B cell (primary cell): ENCODE measurements around the gene HBA2. TPM values are rescaled to one million over a fixed set of nuclear protein-coding genes. Genes with fewer than 3 reads are reported as not detected.

Experiments used
- ATAC-seq: fragments of 200-7000 bp; cut with Tn5 transposase; one replicate; pipeline ENCODE4 v1.10.0; 2021; ENCODE audit warnings: low read depth, mild to moderate bottlenecking, moderate number of reproducible peaks, moderate library complexity
- CTCF ChIA-PET: fragments of 350-600 bp; sonication (Branson Sonifier 250); formaldehyde crosslinking; loops from one replicate; lab custom pipeline; 2021; ENCODE audit warnings: antibody characterized with exemption, inconsistent platforms; lab: Charles Lee
- POLR2A ChIA-PET: fragments of 350-600 bp; sonication (Branson Sonifier 250); formaldehyde crosslinking; loops from one replicate; lab custom pipeline; 2021; ENCODE audit warnings: antibody characterized with exemption; lab: Charles Lee
- DNase-seq: peaks from one replicate; pipeline ENCODE4 v3.0.0; 2013
- H2AFZ ChIP-seq: 2 replicates; pipeline ENCODE4 v1.6.1; 2012; ENCODE audit warnings: mild to moderate bottlenecking, low read depth, low read length; ENCODE audit not compliant: insufficient read depth, poor library complexity, severe bottlenecking
- H3K27ac ChIP-seq, 2 donors: 1 replicate in 1 of 2; 2 replicates in 1 of 2; pipeline ENCODE4 v1.5.1; 2012 to 2013; ENCODE audit warnings: low read length in 2 of 2, mild to moderate bottlenecking in 2 of 2, moderate library complexity in 1 of 2
- H3K27me3 ChIP-seq, 4 experiments: fragments of 200-600 bp in 1 of 4; sonication (generic) in 1 of 4; replicated peaks in 1 of 4; 1 replicate in 2 of 4; 2 replicates in 2 of 4; pipeline versions ENCODE4 v1.6.1 to v1.7.0; 2013 to 2016; ENCODE audit warnings: low read length in 3 of 4, mild to moderate bottlenecking in 2 of 4, mixed read lengths in 1 of 4, moderate library complexity in 1 of 4; ENCODE audit not compliant: insufficient read depth in 4 of 4, control insufficient read depth in 3 of 4; ENCODE audit errors: control extremely low read depth in 1 of 4
- H3K36me3 ChIP-seq, 2 experiments: replicated peaks in 1 of 2; 1 replicate in 1 of 2; 2 replicates in 1 of 2; pipeline versions ENCODE4 v1.6.1 to v1.7.1; 2013; ENCODE audit warnings: low read length in 1 of 2; ENCODE audit not compliant: insufficient read depth in 2 of 2, control insufficient read depth in 1 of 2; ENCODE audit errors: control extremely low read depth in 1 of 2, extremely low read depth in 1 of 2
- H3K4me1 ChIP-seq, 2 donors: fragments of 200-600 bp in 1 of 2; sonication (generic) in 1 of 2; 1 replicate in 1 of 2; 2 replicates in 1 of 2; pipeline versions ENCODE4 v1.5.1 to v1.6.1; 2013 to 2017; ENCODE audit warnings: low read length in 2 of 2; ENCODE audit not compliant: control insufficient read depth in 2 of 2, insufficient read depth in 2 of 2
- H3K4me2 ChIP-seq: replicated peaks from 2 replicates; pipeline ENCODE3; 2012; ENCODE audit warnings: mild to moderate bottlenecking, low read depth, low read length; ENCODE audit not compliant: poor library complexity, severe bottlenecking
- H3K4me3 ChIP-seq, 5 experiments: fragments of 200-600 bp in 1 of 5; sonication (generic) in 1 of 5; 1 replicate in 3 of 5; 2 replicates in 2 of 5; pipeline versions ENCODE4 v1.5.1 to v1.7.0; 2011 to 2016; ENCODE audit warnings: low read length in 4 of 5, mild to moderate bottlenecking in 4 of 5, low read depth in 2 of 5, control low read depth in 1 of 5, moderate library complexity in 1 of 5; ENCODE audit not compliant: insufficient read depth in 1 of 5; ENCODE audit errors: control extremely low read depth in 1 of 5, extremely low read depth in 1 of 5
- H3K79me2 ChIP-seq: fragments of 200-600 bp; sonication (generic); one replicate; pipeline ENCODE4 v1.6.0; 2016; ENCODE audit warnings: low read length; ENCODE audit not compliant: control insufficient read depth, insufficient read depth
- H3K9ac ChIP-seq: fragments of 200-600 bp; sonication (generic); 2 replicates; pipeline ENCODE4 v1.6.1; 2017; ENCODE audit warnings: mild to moderate bottlenecking, low read length, moderate library complexity
- H3K9me3 ChIP-seq, 3 donors: one replicate each; pipeline versions ENCODE4 v1.6.1 to v1.7.1; 2013; ENCODE audit warnings: low read length in 2 of 3; ENCODE audit not compliant: control insufficient read depth in 2 of 3, insufficient read depth in 1 of 3; ENCODE audit errors: control extremely low read depth in 1 of 3
- H4K20me1 ChIP-seq: 2 replicates; pipeline ENCODE4 v1.6.0; 2012; ENCODE audit warnings: mild to moderate bottlenecking, low read length; ENCODE audit not compliant: insufficient read depth, control insufficient read depth, poor library complexity, severe bottlenecking
- H3K27ac Mint-ChIP-seq: one replicate; pipeline ENCODE4 v1.8.0; 2021; ENCODE audit warnings: mixed read lengths
- H3K27me3 Mint-ChIP-seq: one replicate; pipeline ENCODE4 v1.8.0; 2021; ENCODE audit warnings: mixed read lengths
- H3K4me1 Mint-ChIP-seq: one replicate; pipeline ENCODE4 v1.8.0; 2021; ENCODE audit warnings: mixed read lengths
- H3K4me3 Mint-ChIP-seq: one replicate; pipeline ENCODE4 v1.8.0; 2021; ENCODE audit warnings: mixed read lengths
- H3K9me3 Mint-ChIP-seq: one replicate; pipeline ENCODE4 v1.8.0; 2022; ENCODE audit warnings: mixed read lengths; ENCODE audit not compliant: insufficient read depth
- CTCF ChIP-seq: fragments of 200-600 bp; IDR thresholded peaks from one replicate; pipeline ENCODE4 v1.8.0; 2022; ENCODE audit warnings: antibody characterized with exemption, mild to moderate bottlenecking
- EZH2 ChIP-seq: IDR thresholded peaks from 2 replicates; pipeline ENCODE4 v1.6.1; 2012; ENCODE audit warnings: borderline replicate concordance, low read depth, mild to moderate bottlenecking, moderate library complexity, low read length; ENCODE audit not compliant: insufficient read depth, poor library complexity, severe bottlenecking
- WGBS: methylation state at CpG from one replicate; pipeline ENCODE4 v1.1.5; 2013; ENCODE audit warnings: missing lambda C conversion rate; ENCODE audit not compliant: insufficient coverage; 5-methylcytosine and 5-hydroxymethylcytosine counted together
- intact Hi-C: fragments of 100-400 bp; cut with micrococcal nuclease; formaldehyde crosslinking; loops from one replicate; pipeline ENCODE4 v1.10.0; 2022
- polyA plus RNA-seq: library from polyadenylated mRNA; depleted of rRNA; stranded (reverse); fragments of >200 nt; gene quantifications from 2 replicates; pipeline ENCODE4 v1.2.3, GENCODE V29; 2012
- total RNA-seq, 2 donors: library from RNA; stranded (reverse); fragments of 120-200 nt in 1 of 2; gene quantifications; 1 replicate in 1 of 2; 2 replicates in 1 of 2; pipeline versions ENCODE4 v1.2.3 to v1.2.4, GENCODE V29; 2013 to 2022

The HBA2 gene
- total and polyA plus RNA-seq, 2 donors (not counting 1 experiment from before 2014, with no cell fraction given), result 75.6 to 179 TPM

GRCh38 chr16:140175-140857 lies 32.4 kb upstream of the HBA2 start:
- H3K9me3 Mint-ChIP-seq, result no peaks in the 10 kb centered on the region
- H4K20me1 ChIP-seq, result no peaks in the 10 kb centered on the region
- H3K9ac ChIP-seq, result no peak overlapping the region
- no peak overlapping the region for H3K4me2 ChIP-seq
- H3K27me3 ChIP-seq, result peaks cover 0 to 7% (median 0%) of the 10 kb centered on the region in 4 experiments
- H3K4me1 Mint-ChIP-seq, result peaks cover 9% of the 10 kb centered on the region
- no peaks in the 10 kb centered on the region for H3K36me3 ChIP-seq
- no peak for ATAC-seq
- H3K4me3 Mint-ChIP-seq, result peak overlapping the region; percentile 48
- peaks cover 0 to 7% (median 0%) of the 10 kb centered on the region in 3 donors for H3K9me3 ChIP-seq
- peaks cover 27% of the 10 kb centered on the region for H3K79me2 ChIP-seq
- H2AFZ ChIP-seq, result no peak overlapping the region
- peaks cover 0 to 10% of the 10 kb centered on the region in 2 donors for H3K4me1 ChIP-seq
- no peak overlapping the region for H3K27ac ChIP-seq
- intact Hi-C loops, result no loop called here
- WGBS, result 86% methylated on average over 4 of the region's 10 CpGs
- no peak for DNase-seq
- H3K27ac Mint-ChIP-seq, result peak overlapping the region; percentile 42
- peaks cover 15% of the 10 kb centered on the region for H3K27me3 Mint-ChIP-seq
- H3K4me3 ChIP-seq, result no peak overlapping the region
- ChIA-PET CTCF (interaction anchor here (0.6 kb wide), 1 partner anchor 33 kb away, joined by 4 read pairs; no protein-coding TSS in a partner anchor), POLR2A (no interaction called here)
- TF ChIP-seq EZH2 (no peak), CTCF (no peak)

- Mint-ChIP-seq H3K4me1 (peaks cover 6% of the 10 kb centered on the region), H3K4me3 (no peak overlapping the region), H3K9me3 (no peaks in the 10 kb centered on the region), H3K27me3 (peaks cover 22% of the 10 kb centered on the region), H3K27ac (no peak overlapping the region)
- ChIA-PET POLR2A (no interaction called here), CTCF (no interaction called here)
- Histone ChIP-seq H2AFZ (no peak overlapping the region), H4K20me1 (no peaks in the 10 kb centered on the region), H3K79me2 (peaks cover 7% of the 10 kb centered on the region), H3K9ac (no peak overlapping the region), H3K36me3 (no peaks in the 10 kb centered on the region), H3K4me3 (no peak overlapping the region), H3K27me3 (peaks cover 0 to 7% (median 0%) of the 10 kb centered on the region in 4 experiments), H3K9me3 (peaks cover 0 to 7% (median 0%) of the 10 kb centered on the region in 3 donors), H3K4me1 (peaks cover 0 to 5% of the 10 kb centered on the region in 2 donors), H3K27ac (no peak overlapping the region), H3K4me2 (no peak overlapping the region)
- intact Hi-C loops, result no loop called here
- TF ChIP-seq EZH2 (no peak), CTCF (no peak)
- WGBS, result 90% methylated on average over 12 of the region's 12 CpGs
- ATAC-seq (no peak), DNase-seq (no peak)
Measured at GRCh38 chr16:142405-142967, 30.2 kb upstream of the HBA2 start.
